Right renal cortex interstitium (tissue), 3 donors: Measurements from ENCODE around the gene ZNF521. TPM values are rescaled to one million over a fixed set of nuclear protein-coding genes. Genes with fewer than 3 reads are reported as not detected.

ENCODE experiments used
- DNase-seq, 3 donors: peaks; one replicate each; pipeline ENCODE4 v3.0.0-alpha.2; 2013; ENCODE audit warnings: low read depth in 3 of 3, low spot score in 2 of 3
- polyA plus RNA-seq, 3 donors: library from polyadenylated mRNA; unstranded; fragments of 120-200 nt; gene quantifications; one replicate each; pipeline ENCODE4 v1.2.1, GENCODE V29; 2013; ENCODE audit not compliant: insufficient read length in 3 of 3

ZNF521 gene
- polyA plus RNA-seq, 3 donors = 42.2 to 45.1 (median 43.0) TPM

DNA sequence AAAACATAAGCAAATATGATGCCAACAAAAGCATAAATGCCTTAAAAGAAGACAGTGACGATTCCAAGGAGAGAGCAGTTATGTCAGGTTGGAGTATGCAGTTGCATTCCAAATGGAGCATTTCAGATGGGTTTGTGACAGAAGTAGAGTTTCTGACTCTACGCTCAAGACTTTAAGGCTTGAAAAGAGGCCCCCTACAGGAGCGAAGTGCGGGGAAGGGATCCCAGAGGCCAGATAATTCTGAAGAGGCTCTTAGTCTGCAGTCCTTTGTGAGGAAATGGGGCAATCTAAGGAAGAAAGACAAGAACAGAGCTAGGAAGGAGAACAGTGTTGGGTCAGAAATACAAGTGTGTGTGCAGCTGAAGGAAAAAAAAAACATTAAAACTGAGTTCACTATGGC, 95.5 kb downstream of the ZNF521 start:
- no peak for DNase-seq

GRCh38 chr18:25253779-25254178, 98.2 kb downstream of the ZNF521 start:
- DNase-seq = no peak

DNA sequence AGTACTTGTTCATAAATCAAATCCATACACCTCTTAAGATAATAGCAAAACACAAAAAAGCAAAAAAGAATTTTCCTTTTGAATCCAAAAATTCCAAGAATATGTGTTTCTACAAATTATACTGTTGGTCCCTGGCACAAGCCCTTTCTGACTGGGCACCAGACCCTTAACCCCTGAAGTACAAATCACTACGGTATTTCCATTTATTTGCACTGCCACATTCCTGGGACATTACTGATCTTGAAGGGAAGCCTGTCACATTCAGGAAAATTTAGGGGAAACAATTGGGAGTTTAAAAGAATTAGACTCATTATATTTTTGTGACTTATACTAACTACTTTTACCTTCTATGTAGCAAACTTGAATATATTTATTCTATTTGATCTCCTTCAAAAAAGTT, 98.8 kb downstream of the ZNF521 start:
- no peak for DNase-seq

GRCh38 chr18:25251068-25251467, 100.9 kb downstream of the ZNF521 start:
- DNase-seq = no peak

DNA sequence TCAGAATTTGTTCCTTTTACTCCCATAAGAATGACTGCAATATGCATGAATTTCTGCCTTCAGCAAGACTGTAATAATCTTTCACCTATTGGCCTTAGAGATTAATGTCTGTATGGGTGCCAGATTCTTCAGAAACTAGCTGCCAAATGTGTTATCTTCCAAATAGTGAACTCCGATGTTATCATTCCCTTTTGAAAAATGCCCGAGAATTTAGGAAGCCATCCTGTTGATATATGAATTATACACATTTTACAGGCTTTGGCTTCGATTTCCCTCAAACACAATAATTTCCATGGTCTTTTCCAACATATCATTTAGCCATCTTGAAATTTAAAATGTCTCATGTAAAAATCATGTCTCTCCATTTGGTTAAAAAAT, 101.5 kb downstream of the ZNF521 start:
- no peak for DNase-seq

DNA sequence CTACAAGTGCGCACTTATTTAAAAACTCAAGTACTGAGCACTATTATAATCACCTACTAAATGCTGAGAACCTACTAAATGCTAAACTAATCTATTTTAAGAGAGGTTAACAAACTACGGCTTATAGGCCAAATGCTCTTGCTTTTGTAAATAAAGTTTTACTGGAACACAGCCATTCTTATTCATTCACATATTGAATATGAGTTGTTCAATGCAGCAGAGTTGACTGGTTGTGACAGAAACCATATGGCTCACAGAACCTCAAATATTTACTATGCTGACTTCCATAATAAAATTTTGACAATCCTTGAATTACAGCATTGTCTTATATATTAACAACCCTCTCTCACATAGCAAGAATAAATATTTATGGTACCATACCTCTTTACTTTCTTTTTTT, 103.2 kb downstream of the ZNF521 start:
- no peak for DNase-seq

- DNase-seq = no peak
Measured at GRCh38 chr18:25247725-25248124, 104.2 kb downstream of the ZNF521 start.

GRCh38 chr18:25244924-25245698, 106.9 kb downstream of the ZNF521 start:
- no peak for DNase-seq

DNA sequence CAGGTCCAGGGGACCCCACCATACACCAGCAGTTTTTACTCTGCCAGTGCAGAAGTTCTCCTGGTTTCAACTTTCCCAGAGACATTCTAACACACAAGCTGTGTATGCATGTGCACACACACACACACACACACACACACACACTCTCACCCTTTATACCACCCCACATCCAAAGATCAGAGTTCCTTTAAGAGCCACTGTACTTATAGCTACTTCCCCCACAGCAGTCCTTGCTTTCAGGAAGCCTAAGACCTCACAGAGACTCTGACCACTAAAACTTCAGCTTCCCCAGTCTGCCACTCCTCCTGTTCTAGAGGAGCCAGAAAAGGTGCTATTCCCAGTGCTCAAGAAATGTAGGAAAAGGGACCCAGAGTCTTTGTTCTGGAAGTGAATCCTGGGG, 107.8 kb downstream of the ZNF521 start:
- DNase-seq = no peak

DNA sequence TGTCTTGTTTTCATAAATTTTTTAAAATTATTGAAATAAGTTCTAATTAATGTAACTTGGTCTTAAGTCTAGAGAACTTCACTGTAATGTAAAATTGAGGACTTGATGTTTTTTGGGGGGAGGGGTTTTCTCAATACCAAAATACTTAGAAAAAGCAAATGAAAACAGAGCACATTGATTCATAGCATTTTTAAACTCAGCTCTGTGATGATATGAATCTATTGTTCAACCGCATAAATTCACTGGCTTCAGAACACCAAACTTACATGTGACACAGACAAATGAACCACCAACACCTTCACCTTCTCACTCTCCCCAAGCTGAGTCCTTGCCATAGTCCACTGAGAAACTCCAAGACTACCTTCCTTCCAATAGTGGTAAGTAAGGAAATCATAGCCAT, 108.2 kb downstream of the ZNF521 start:
- no peak for DNase-seq

GRCh38 chr18:25243257-25243656, 108.7 kb downstream of the ZNF521 start:
- no peak for DNase-seq

- no peak for DNase-seq
Measured at GRCh38 chr18:25240420-25240770, 111.6 kb downstream of the ZNF521 start.

DNA sequence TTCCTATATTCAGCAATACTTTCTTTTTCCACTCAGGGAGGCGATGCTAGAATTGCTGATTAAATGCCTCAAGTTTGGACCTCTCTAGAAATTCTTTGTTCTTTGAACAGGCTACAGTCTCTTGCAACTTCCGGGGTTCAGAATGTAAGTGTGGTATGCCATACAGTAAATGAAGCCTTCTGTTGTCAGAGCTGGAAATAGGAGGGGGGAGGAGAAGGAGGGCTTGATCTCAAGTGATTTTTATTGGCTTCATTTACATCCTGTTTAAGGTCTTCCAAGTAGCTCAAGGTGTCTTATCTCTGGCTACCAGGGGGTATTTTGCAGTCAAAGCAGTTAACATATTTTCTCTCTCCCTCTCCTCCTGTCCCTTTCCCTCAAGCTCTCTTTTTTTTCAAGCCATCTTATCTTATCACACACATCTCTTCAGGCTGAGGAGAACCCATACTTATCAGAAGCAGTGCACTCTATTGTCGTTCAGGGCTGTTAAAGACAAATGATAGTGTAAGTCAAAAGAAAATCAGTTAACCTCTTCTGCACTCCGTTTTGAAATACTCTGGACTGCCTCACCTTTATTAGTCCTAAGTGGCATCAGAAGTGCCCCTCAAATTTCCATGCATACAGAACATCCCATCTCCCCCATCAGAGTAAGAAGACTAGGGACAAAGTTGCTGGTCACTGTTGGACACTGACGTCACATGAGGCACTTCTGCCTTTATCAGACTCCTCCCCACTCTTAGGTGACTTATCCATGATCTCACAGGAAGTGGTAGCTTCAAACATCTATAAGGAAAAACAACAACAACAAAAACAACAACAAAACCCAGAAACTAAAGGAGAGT, 112.2 kb downstream of the ZNF521 start:
- DNase-seq = no peak

DNA sequence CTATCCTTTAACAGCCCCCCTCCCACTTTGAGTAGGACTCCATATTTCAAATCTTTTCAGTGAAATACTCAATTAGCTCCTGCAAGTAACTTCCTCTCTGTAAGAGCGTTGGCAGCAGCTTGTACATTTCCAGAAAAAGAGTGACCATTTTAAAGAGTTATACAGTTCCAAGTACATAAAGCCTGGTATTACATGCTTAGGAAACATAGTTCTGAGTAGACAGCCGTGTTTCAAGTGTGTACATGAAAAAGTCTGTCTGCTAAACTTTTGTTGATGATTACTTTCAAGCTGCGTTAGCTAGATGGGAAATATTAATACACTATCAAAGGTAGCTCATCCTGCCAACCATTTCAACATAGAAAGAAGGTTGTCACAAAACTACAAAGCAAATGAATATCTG, 112.8 kb downstream of the ZNF521 start:
- DNase-seq = no peak

DNA sequence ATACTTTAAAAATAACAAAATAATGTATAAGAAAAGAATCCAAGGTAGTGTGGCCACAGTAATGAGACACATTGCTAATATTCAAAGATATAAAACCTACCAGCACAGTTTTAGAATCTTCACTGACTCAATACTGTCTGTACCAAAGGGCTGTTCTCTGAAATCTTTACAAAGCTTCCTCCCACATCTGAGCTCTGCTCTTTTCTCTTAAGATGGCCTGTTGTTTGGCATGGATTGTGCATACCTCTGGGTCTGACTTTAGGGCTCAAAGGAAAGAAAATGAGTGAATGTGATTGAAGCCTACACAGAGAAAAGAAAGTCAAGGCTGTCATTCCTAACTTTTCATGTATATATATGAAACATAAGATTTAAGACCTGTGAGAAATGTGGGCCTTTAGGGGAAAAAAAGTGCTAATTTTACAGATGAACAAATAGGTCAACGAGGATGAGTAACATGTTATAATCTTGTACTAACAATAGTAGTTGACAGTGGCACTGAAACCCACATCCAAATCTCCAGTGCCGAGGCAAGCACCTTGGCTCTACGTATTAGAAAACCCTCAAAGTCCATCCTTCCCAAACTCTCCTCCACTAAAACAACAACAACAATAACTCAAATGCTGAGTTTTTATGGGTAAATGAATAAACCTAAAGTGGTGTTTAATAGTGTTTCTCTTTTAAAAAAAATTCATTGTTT, 114.2 kb downstream of the ZNF521 start:
- DNase-seq = no peak

DNA sequence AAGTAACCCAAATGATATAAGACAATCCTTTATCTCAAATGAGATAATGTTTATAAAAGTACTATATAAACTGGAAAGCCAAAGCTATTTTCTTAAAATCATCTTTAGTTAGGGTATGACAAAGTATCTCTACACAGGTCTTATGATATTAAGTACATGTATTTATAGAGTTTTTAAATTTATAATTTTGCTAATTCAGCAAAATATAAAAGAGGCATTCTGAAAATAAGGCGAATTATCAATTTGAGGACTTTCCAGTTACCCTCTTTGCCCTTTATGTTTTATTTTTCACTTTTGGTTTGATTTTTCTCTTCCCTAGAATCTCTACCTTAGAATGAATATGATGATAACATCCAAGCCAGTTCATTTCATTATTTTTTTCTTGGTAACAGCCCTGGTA, 115.2 kb downstream of the ZNF521 start:
- DNase-seq = no peak

- DNase-seq = no peak
Measured at GRCh38 chr18:25235401-25236042, 116.4 kb downstream of the ZNF521 start.

DNA sequence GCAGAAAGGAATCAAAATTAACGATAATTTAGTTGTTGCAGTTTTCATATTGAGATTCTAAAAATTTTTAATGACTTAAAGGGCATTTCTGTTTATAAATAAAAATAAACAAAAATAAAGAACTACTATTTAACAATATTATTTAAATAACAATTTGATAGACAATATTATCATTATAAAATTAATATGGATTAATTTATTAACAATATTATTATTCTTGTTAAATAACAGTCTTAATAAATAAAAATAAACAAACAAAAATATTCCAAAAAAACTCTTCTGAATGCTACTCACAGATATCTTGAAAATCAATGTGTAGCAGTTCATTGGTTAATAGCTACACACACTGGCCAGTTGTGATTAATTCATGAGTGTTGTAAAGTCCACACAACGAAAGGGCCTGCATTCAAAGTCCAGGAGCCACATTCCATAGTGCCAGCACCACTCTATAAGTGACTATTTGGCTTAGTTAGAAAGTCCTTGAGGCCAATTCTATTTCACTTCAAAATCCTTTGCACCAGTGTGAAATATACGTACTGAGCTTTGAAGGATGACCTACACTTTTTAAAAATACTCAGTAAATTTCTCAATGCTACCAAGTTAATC, 117.1 kb downstream of the ZNF521 start:
- DNase-seq = no peak

DNA sequence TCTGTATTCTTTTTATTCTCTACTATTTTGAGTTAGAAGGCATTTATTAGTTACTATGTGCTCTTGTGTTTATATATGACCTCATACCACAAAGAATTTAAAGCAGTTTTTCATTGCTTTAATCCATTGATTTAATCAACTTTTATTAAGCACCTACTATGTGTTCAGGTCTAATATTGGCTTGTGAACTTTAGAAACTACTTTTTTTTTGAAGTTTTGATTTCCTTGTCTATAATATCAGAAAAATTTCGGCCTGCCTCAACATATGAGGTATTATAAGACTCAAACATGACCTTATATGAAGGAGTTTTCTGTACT, 117.7 kb downstream of the ZNF521 start:
- no peak for DNase-seq

GRCh38 chr18:25233528-25234321, 118.2 kb downstream of the ZNF521 start:
- DNase-seq = no peak
